Testis (tissue), 3 donors: ENCODE data around the gene KRT10. TPM values are rescaled to one million over a fixed set of nuclear protein-coding genes. Genes with fewer than 3 reads are reported as not detected.
"Not testable (repeated sequence)": the region's sequence is repeated elsewhere in the genome, so short reads cannot be mapped to it uniquely, and the experiment has no call there.

Experiments
- DNase-seq: peaks from one replicate; pipeline ENCODE4 v3.0.0-alpha.2; 2019
- H3K27ac ChIP-seq, 2 donors: fragments of 200-600 bp; sonication (generic); one replicate each; pipeline ENCODE4 v1.5.1; 2019
- H3K27me3 ChIP-seq: fragments of 200-600 bp; sonication (generic); one replicate; pipeline ENCODE4 v1.5.1; 2019
- H3K36me3 ChIP-seq: fragments of 200-600 bp; sonication (generic); one replicate; pipeline ENCODE4 v1.5.1; 2017; ENCODE audit warnings: low read depth; ENCODE audit errors: missing control alignments
- H3K4me1 ChIP-seq: fragments of 200-600 bp; sonication (generic); one replicate; pipeline ENCODE4 v1.5.1; 2019
- H3K4me3 ChIP-seq, 2 donors: fragments of 200-600 bp; sonication (generic); one replicate each; pipeline ENCODE4 v1.5.1; 2017 to 2019
- H3K9me3 ChIP-seq: fragments of 200-600 bp; sonication (generic); one replicate; pipeline ENCODE4 v1.5.1; 2017
- POLR2A ChIP-seq: fragments of 450-650 bp; IDR thresholded peaks from one replicate; pipeline ENCODE4 v1.6.1; 2017; ENCODE audit warnings: antibody characterized with exemption, mild to moderate bottlenecking, moderate library complexity
- WGBS, 2 donors: methylation state at CpG; one replicate each; pipeline ENCODE4 v1.1.5; 2018; 5-methylcytosine and 5-hydroxymethylcytosine counted together
- intact Hi-C: fragments of 100-400 bp; cut with DNase I; formaldehyde crosslinking; loops from one replicate; pipeline ENCODE4 v1.15.1; 2023; ENCODE audit warnings: low total_unique reads
- polyA plus RNA-seq: library from polyadenylated mRNA; stranded (reverse); fragments of 350-450 nt; fragmentation: Illumina TruSeq; extraction: RNeasy Lipid Tissue Mini Kit (QIAGEN cat#74804); gene quantifications from one replicate; pipeline ENCODE4 v1.2.3, GENCODE V29; 2014; ENCODE audit warnings: low read depth, low replicate concordance; ENCODE audit not compliant: insufficient read depth
- total RNA-seq, 2 donors: library from RNA; depleted of rRNA; stranded (reverse); fragments of >200 nt; gene quantifications; one replicate each; pipeline ENCODE4 v1.2.3, GENCODE V29; 2016
- TF ChIP-seq, protein P1 (sequence below), 3 experiments: fragments of 450-650 bp in 2 of 3; fragments of 200-600 bp in 1 of 3; sonication (generic) in 1 of 3; IDR thresholded peaks; one replicate each; pipeline ENCODE4 v1.5.1; 2016 to 2019; ENCODE audit warnings: antibody characterized with exemption in 3 of 3, mild to moderate bottlenecking in 2 of 3, moderate library complexity in 1 of 3

KRT10 gene
- total and polyA plus RNA-seq, 3 donors from 2014 or later: 22.1 to 69.4 (median 25.8) TPM

DNA sequence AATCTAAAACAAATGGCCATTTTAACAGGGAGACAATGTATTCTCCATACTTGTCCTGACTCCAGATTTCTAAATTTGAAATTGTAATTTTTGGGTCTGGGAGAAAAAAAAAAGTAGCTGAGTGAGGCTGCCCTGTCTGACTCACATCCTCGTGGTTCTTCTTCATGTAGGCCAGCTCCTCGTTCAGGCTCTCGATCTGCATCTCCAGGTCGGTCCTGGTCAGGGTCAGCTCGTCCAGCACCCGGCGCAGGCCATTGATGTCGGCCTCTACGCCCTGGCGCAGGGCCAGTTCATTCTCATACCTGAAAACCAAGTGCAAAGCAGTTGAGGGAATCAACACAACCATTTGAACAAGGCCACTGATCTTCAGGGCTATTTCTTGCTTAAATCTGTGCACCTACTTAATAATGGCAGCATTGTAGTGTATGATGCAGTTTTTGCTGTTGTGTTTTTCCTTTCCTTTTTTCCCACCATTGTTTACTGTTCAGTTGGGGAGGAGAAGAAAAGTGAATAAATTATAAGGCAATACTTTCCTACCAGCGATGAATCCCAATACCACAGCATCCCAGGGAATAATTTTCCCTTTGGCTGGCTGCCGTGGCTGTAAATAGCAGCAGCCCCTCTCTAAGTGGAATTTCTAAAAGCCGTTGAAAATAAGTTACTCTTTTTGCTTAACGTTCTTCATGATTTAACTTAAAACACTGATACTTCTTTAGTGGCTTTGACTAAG, 42.4 kb upstream of the KRT10 start:
- WGBS, 2 donors: 81 to 90% methylated on average over 14 of the region's 14 CpGs
- no peaks in the 10 kb centered on the region for H3K36me3 ChIP-seq

GRCh38 chr17:40862985-40863733, 40.7 kb upstream of the KRT10 start:
- Histone ChIP-seq H3K36me3 (no peaks in the 10 kb centered on the region), H3K4me1 (no peaks in the 10 kb centered on the region), H3K4me3 (peak overlapping the region in 1 of 2 donors; percentile 36), H3K9me3 (no peaks in the 10 kb centered on the region), H3K27ac (no peak overlapping the region), H3K27me3 (no peaks in the 10 kb centered on the region)
- intact Hi-C loops: no loop called here
- DNase-seq: peak; percentile 74
- TF ChIP-seq POLR2A: no peak
- TF ChIP-seq, protein P1, sequence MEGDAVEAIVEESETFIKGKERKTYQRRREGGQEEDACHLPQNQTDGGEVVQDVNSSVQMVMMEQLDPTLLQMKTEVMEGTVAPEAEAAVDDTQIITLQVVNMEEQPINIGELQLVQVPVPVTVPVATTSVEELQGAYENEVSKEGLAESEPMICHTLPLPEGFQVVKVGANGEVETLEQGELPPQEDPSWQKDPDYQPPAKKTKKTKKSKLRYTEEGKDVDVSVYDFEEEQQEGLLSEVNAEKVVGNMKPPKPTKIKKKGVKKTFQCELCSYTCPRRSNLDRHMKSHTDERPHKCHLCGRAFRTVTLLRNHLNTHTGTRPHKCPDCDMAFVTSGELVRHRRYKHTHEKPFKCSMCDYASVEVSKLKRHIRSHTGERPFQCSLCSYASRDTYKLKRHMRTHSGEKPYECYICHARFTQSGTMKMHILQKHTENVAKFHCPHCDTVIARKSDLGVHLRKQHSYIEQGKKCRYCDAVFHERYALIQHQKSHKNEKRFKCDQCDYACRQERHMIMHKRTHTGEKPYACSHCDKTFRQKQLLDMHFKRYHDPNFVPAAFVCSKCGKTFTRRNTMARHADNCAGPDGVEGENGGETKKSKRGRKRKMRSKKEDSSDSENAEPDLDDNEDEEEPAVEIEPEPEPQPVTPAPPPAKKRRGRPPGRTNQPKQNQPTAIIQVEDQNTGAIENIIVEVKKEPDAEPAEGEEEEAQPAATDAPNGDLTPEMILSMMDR (IDR thresholded peaks at IDR 0.05): peak in 2 of 3 experiments; percentile 12 to 40
- WGBS, 2 donors: 49 to 63% methylated on average over 30 to 39 of the region's 39 CpGs

More for the DNA sequence above, 42.4 kb upstream of the KRT10 start:
- Histone ChIP-seq H3K4me3 (no peak overlapping the region), H3K27ac (no peak overlapping the region), H3K4me1 (no peaks in the 10 kb centered on the region), H3K9me3 (no peaks in the 10 kb centered on the region), H3K27me3 (no peaks in the 10 kb centered on the region)
- TF ChIP-seq, protein P1 (IDR thresholded peaks at IDR 0.05): no peak
- TF ChIP-seq POLR2A: no peak
- no peak for DNase-seq
- intact Hi-C loops: no loop called here

DNA sequence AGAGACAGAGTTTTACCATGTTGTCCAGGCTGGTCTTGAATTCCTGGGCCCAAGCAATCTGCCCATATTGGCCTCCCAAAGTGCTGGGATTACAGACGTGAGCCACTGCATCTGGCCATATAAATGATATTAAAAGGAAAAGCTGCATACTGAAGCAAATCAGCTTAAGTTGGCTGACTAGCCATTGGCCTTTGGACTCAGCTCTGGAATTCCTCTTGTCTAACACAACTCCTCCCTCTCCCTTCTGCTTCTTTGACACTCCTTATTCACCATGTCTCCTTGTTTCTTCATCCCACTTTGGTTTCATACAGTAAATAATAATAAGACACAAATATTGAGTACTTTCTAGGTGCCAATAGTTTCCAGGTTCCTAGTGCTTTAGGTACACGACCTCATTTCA, 37.1 kb upstream of the KRT10 start:
- TF ChIP-seq, protein P1 (IDR thresholded peaks at IDR 0.05): no peak
- TF ChIP-seq POLR2A: no peak
- Histone ChIP-seq H3K4me3 (no peak overlapping the region), H3K9me3 (no peaks in the 10 kb centered on the region), H3K27ac (no peak overlapping the region), H3K4me1 (no peaks in the 10 kb centered on the region), H3K36me3 (no peaks in the 10 kb centered on the region), H3K27me3 (no peaks in the 10 kb centered on the region)
- intact Hi-C loops: no loop called here
- WGBS, 2 donors: 65 to 72% methylated on average over 2 of the region's 2 CpGs
- DNase-seq: no peak

- DNase-seq, H3K27me3 ChIP-seq, H3K4me1 ChIP-seq, H3K27ac ChIP-seq, H3K4me3 ChIP-seq, H3K36me3 ChIP-seq, intact Hi-C loops, H3K9me3 ChIP-seq: not testable (repeated sequence)
- 87 to 91% methylated on average over 2 of the region's 2 CpGs for WGBS, 2 donors
Measured at GRCh38 chr17:40858667-40859066, 36.3 kb upstream of the KRT10 start.

GRCh38 chr17:40857535-40857934, 35.1 kb upstream of the KRT10 start:
- no peaks in the 10 kb centered on the region for H3K27me3 ChIP-seq
- no peaks in the 10 kb centered on the region for H3K4me1 ChIP-seq
- WGBS, 2 donors: 69 to 74% methylated on average over 5 of the region's 5 CpGs
- no peaks in the 10 kb centered on the region for H3K9me3 ChIP-seq
- H3K27ac ChIP-seq: no peak overlapping the region
- no peak for DNase-seq
- intact Hi-C loops: no loop called here
- no peak overlapping the region for H3K4me3 ChIP-seq
- no peaks in the 10 kb centered on the region for H3K36me3 ChIP-seq
- no peak for TF ChIP-seq POLR2A
- TF ChIP-seq, protein P1 (IDR thresholded peaks at IDR 0.05): no peak
